NCI-H2196 (cell line): ENCODE data around the gene ATP5PD.
"Not testable (repeated sequence)": the region's sequence is repeated elsewhere in the genome, so short reads cannot be mapped to it uniquely, and the experiment has no call there.

Source experiments
- DNase-seq: peaks from one replicate; lab custom pipeline; 2025; ENCODE audit not compliant: unreplicated experiment; lab: John Stamatoyannopoulos, UW

The ATP5PD gene

DNA sequence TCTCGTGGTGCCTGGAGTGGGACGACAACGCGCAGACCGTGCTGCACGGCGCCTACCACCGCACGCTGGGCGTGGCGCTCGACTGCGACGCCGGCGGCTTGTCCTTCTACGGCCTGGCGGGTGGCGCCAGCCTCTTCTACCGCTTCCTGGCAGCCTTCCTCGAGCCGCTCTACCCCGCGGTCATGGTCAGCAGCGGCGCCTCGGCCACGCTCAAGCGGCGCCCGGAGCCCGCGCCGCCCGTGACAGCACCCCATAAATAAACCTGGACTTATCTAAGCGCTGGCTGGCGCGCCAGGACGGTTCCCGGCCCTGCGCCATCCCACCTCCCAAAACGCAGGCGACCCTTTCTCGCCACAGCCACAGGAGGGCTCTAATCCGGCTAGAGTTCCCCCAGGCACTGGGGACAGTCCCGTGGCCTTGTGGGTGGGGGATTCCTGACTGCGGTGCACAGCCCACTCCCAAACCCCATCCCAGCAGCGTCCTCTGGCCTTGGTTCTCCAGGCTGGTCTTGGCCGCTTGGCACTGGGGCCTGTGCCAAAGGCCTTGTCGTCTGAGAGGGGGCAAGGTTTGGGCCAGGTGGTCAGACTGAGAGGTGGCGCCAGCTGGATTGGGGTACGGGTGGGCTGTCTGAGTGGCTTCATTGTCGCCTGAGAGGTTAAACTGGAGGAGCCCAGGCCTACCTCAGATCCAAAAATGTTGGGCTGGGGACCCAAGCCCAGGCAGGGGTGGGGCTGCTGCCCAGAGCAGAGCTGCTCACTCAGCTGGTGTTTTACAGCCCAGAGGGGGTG lies 30.9 kb upstream of the ATP5PD start:
- DNase-seq, result no peak

- no peak for DNase-seq
Measured at GRCh38 chr17:75077072-75077495, 30.3 kb upstream of the ATP5PD start.

DNA sequence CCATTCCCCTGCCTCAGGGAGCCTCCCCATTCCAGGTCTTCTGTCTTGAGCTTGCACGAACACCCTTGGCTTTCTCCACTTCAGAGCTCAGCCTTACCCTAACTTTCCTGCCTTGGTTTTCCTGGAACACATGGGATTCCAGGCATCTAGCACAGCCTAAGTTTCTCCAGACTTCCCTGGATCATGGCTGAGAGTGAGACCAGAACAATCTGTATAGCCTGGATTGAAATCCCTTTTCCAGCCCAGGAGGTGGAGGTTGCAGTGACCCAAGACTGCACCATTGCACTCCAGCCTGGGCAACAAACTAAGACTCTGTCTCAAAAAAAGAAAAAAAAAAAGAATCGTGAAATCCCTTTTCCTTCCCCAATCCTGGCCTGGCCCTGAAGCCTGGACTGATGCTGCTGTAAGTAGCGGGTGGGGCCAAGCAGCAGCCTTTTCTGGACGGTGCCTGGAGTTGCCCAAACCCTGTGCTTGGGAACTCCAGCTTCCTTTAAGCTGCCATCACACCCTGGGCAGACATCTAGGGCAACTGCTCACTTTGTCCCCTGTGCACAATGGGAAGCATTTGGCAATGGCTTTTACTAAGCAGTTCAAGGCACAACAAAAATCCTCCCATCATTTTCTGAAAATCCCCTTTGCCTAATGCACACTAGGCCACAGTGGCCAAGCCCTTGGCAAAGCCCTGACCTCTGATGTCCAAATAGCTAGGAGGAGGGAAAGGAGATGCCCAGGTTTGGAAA lies 29.0 kb upstream of the ATP5PD start:
- DNase-seq, result no peak

- DNase-seq, result no peak
Measured at GRCh38 chr17:75074532-75074931, 27.8 kb upstream of the ATP5PD start.

- DNase-seq, result no peak
Measured at GRCh38 chr17:75073618-75074047, 26.9 kb upstream of the ATP5PD start.

DNA sequence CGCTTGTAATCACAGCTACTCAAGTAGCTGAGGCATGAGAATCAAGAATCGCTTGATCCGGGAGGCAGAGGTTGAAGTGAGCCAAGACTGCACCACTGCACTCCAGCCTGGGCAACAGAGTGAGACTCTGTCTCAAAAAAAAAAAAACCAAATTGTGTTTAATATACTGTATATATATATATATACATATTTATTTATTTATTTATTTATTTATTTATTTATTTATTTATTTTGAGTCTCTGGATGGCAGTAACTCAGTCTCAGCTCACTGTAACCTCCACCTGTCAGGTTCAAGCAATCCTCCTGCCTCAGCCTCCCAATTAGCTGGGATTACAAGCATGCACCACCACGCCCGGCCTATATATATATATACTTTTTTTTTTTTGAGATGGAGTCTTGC lies 26.1 kb upstream of the ATP5PD start:
- not testable (repeated sequence) for DNase-seq

DNA sequence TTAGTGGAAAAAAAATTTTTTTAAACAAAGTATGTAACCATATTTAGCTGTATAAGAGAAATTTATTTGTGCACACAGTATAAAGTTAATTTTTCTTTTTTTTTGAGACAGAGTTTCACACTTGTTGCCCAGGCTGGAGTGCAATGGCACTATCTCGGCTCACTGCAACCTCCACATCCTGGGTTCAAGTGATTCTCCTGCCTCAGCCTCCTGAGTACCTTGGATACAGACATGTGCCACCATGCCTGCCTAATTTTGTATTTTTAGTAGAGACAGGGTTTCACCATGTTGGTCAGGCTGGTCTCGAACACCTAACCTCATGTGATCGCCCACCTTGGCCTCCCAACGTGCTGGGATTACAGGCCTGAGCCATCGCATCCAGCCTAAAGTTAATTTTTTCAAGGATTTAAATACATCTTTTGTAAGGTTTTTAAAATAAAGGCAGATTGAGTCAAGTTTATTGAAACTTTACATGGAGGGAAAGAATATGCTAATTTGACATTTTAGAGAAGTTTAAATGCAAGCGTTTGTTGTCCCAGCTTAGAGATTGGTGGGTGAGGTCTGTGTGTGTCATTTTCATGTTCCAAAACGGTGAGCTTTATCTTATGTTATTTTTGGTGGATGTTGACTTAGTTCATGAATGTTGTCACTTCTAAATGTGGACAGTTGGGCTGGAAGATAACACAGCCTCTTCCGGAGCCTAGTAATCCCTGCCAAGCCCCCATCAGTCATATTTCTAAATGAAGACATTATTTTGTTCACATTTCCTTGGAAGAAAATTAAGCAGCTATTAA lies 24.9 kb upstream of the ATP5PD start:
- not testable (repeated sequence) for DNase-seq

GRCh38 chr17:75069783-75070182 lies 23.0 kb upstream of the ATP5PD start:
- peak; percentile 41 for DNase-seq

GRCh38 chr17:75068750-75069149 lies 22.0 kb upstream of the ATP5PD start:
- no peak for DNase-seq

DNA sequence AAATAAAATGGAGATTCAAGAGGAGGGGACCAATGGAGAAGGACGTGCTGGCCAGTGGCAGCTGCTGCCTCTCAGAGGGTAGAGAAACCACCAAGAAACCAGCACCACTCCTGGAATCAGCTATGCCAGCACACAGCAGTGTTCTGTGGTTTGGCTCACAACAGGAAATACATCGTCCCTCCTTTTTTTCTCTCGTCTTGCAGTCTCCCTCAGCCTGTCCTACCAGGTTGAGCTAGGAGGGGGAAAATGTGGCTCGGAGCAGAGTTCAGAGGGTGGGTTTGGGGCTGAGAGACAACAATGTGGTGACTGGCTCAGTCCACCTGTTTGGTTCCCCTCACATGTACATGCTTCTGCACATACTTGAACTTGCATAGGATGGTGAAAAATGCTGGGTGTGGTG lies 21.1 kb upstream of the ATP5PD start:
- DNase-seq, result no peak

DNA sequence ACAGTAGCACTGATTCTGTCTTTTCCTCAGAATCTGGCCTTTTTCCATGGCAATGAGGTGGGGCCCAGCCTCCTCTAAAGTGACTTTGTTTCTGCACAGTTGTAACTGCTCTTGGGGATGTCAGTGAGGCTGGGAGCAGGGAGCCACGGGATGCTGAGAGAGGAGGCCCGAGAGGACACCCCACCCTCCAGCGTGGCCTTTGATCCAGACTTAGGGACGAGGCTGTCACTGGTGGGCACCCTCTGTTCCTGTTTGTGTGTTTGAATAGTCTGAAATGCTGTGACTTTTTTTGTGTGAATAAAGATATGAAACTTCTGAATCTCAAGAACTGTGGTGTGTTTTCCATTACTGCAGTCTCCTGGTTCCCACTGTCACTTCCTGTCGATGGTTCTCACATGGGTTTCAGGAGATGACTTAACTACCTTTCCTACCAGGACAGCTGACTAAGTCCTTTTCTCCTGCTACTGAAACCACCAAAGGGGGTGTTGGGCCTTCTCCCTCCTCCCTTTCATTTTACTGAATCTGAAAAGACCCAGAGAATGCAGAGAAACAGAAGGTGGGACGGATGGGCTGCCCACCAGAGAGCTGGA lies 18.9 kb upstream of the ATP5PD start:
- no peak for DNase-seq

GRCh38 chr17:75064867-75065561 lies 18.2 kb upstream of the ATP5PD start:
- DNase-seq, result no peak

GRCh38 chr17:75064460-75064859 lies 17.7 kb upstream of the ATP5PD start:
- DNase-seq, result no peak

DNA sequence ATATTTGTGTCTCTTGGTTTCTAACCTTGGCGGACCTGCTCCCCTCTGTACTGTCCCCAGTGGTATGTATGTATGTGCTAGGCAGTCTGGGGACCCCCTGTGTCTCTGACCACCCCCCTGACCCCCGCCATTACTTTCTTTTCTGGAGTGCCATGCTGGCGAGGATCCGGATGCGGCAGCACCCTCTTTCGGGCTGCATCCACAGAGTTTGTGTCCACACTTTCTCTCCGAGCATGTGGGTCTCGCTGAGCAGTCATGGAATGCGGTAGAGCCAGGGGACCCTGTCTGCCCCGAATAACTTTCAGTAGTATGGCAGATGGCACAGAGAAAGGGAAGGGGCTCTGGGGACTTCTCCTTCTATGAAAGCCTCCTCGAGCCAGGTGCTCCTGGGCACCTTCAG lies 17.3 kb upstream of the ATP5PD start:
- no peak for DNase-seq

- no peak for DNase-seq
Measured at GRCh38 chr17:75063626-75064025, 16.9 kb upstream of the ATP5PD start.

- no peak for DNase-seq
Measured at GRCh38 chr17:75063201-75063600, 16.4 kb upstream of the ATP5PD start.

DNA sequence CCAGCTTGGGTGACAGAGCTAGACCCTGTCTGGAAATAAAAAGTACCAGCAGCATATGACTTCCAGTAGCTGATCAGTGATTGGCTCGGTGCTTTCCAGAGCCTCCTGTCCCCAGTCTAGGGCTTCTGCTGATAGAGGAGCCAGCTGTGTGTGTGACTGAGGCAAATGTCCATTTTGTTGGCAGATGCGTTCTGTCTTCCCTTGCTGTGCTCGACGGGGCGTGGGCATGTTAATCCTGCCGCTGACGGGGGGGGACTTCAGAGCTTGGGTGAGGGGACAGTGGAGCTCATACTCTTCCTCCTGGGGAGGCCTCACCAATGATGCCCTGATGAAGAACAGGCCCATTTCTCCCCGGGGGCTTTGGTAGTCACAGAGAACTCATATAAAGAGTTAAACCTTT lies 14.8 kb upstream of the ATP5PD start:
- no peak for DNase-seq

DNA sequence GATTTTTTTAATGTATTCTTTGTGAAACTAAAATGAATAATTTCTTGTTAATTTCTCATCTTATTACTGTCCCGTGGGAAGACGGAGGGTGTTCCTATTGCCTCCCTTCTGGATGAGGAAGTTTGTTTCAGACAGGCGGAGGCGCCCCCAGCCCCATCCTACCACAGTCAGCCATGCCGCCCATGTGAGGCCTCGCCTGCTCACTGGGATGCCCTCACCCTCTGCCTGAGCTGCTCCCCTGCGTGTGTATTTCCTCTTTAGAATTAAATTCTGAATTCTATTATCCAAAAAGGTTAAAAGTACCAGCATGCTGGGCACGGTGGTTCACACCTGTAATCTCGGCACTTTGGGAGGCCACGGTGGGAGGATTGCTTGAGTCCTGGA lies 14.3 kb upstream of the ATP5PD start:
- no peak for DNase-seq

DNA sequence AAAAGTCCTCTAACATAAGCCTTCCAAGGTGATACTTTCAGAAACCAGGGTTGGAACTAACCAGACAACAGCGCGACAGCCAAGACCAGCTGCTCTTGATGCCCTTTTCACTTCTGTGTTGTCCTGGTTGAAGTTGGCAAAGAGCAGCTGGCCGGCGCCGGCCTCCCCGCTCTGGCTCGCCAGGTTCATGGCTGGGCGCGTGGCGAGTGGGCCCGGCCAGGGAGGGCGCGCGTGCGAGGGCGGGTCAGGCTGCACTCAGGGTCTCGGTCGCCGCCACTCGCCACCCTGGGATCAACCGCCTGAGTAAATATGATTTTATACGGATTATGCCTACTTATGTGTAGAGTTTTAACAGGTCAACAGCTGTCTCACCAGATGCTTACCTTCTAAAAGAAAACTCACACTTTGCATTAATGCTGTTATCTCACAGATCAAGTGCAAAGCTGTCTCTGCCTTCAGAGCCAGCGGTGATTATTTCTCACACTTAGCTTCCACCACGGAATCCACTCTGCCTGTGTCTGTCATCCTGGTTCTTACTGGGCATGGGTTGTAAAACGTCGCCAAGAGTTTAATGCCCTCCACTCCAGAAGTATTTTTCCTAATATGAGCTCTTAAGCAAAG lies 13.8 kb upstream of the ATP5PD start:
- no peak for DNase-seq
